ENCODE data around the gene TACC3.
A peak's percentile ranks its signal among the peaks of the same experiment; 100 is the strongest.

TACC3 gene

DNA sequence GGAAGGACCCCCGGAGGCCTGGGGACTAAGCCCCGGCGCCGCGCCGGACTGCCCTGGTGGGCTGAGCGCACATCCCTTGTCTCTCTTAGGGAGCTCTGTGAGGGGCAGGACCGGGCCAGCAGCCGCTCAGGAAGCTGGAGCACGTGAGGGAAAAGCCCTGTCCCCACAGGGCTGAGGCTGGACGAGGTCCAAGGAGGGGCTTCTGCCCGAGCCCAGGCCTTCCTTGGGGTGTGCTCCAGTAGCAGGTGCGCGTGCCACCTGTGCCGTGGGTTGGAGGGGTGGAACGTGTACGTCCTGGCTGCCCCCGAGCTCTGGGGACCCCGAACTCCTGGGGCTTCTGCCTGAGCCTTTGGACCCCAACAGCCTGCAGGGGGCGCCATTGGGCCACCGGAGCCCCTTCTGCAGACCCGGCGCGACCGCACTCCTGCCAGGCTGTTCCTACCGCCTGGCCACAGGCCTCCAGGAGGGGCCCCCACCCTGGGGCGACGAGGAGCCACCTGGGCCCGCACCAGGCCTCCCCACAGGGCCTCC, 27.2 kb downstream of the TACC3 start:
- peak; percentile 80 for DNase-seq

DNA sequence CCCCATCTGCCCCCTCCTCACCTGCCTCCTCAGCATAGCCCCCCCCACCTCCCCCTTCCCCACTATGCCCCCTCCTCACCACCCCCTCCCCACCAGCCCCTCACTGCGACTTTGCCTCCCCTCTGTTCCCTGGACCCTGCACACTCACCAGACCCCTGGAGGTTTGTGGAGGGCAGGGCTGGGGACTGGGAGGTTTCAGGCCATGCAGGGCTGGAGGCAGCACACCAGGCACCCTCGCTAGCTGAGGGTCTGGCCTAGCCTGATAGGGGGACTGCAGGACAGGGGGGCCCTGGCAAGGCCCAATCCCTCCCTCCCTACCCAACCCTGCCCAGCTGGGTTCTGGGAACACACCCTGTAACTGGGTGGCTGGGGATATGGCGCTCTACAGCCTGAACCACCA, 28.0 kb downstream of the TACC3 start:
- DNase-seq, result no peak

DNA sequence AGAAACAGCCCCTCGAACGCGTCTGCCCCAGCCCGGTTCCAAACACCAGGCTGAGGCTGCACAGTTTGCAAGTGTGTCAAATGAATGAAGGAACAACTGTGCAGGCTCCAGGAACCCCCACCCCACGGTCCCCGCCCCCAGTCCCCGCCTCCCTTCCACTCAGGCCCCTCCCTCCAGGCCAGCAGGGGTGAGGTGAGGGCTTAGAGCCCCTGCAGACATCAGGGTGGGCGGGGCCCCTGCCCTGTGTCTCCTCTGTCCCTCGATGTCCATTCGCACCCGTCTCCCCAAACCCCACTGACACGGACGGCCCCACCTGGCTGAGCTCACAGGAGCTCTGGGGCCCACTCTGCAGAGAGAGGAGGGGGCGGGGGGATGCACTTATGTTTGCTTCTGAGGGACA, 28.5 kb downstream of the TACC3 start:
- no peak for DNase-seq

DNA sequence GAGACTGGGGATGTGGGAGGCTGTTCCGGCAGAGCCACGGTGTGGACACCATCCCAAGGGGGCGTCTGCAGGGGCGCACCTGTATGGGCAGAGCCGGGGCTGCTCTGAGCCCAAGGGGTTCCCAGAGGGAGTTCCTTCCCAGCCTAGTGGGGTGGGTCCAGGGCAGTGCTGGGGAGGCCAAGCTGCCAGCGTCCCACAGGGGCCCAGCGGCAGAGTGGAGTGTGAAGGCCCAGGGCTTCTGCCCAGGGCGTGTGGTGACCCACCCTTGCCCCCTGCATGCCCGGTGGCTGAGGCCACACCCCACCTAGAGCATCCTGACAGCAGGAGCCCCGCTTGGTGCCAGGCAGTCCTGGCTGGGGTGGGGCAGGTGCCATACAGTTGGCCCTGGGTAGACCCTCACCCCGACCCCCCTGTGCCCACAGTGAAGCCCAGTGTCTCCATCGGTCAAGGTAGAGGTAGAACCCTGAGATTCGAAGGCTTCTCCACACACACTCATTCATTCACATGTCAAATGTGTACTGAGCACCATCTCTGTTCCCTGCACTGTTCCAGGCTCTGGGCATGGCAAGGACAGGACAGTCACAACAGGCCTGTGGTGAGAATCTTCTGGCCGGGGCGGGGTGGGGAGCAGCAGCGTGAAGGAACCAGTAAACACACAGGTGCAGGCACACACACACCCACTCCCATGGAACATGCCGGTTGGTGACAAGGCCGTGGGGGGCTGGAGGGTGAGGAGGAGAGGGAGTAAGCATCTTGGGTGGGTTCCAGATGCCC, 29.2 kb downstream of the TACC3 start:
- no peak for DNase-seq

DNA sequence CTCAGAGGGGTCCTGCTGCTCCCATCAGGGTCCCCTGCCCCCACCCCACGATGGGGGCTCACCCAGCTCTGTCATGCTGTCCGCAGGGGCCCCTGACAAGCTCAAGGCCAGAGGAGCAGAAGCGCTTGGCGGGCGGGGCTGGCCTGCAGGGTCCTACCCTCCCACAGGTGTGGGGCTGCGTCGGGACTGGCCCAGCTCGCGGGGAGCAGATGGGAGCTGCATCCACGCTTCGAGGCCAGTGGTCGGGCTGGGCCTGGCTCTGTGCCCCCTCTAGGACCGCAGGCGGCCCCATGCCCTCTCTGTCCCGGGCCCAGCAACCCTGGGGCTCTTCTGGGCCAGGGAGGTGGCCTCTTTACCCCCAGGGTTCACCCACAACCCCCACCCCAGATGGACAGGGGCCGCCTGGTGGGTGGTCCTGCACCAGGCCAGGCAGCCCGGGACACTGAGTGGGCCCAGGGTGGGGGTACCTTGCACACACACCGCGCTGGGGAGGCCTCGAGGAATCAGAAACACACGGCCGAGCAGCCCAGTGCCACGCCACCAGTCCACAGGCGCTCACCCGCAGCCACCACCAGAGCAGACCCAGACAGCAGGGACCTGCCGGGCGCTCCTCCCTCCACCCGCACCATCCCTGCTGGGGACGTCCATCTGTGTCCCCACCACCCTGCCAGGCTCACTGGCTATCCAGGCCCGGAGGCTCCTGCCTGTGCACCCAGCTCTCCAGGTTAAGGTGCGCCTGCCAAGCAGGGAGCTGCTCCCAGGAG, 30.0 kb downstream of the TACC3 start:
- DNase-seq, result no peak

DNA sequence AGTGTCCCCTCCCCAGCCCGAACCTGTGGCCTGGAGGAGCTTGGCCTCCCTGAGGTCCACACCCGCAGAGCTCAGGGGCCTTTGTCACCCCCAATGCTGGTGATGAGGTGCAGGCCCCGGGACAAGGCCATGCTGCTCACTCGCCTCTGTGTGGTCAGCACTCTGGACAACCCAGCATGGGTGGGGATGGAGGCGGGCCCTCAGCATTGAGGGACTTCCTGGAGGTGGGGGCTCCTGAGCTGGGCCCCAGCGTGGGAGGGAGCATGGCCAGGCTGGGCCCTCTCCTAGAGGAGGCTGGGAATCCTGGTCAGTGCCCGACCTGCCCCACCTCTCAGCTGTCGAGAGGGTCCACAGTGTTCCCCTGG, 30.6 kb downstream of the TACC3 start:
- no peak for DNase-seq

DNA sequence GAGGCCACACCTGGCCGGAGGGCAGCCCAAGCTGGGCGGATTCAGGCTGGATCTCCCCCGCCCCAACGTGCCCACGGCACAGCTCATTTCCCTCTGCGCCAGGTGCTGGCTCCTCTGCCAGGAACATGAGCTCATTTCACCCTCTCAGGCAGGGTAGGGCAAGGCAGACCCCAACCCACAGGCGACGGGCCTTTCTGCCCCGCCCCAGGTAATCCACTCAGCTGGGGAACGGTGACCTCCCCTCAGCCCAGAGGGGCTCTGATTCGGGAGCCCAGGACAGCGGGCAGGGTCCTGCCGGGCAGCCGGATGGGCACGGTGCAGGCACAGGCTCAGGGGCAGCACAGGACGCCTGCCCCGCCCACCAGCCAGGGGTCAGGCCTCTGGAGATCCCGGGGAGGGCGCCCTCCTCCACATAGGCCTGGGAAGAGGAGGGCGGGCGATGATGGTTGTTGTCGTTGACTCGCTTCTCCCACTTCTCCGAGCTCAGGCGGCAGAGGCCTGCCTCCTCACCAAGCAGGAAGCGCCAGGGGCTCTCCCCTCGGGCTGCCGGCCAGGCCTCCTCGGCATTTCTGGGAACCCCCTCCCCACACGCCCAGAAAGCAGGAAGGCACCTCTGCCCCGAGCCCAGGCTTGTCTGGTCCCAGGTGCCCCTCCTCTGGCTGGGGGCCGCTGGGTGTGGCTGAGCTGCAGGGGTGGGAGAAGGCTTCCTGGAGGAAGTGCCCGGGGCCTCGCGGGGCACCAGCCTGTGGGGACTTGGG, 31.1 kb downstream of the TACC3 start:
- DNase-seq, result no peak

DNA sequence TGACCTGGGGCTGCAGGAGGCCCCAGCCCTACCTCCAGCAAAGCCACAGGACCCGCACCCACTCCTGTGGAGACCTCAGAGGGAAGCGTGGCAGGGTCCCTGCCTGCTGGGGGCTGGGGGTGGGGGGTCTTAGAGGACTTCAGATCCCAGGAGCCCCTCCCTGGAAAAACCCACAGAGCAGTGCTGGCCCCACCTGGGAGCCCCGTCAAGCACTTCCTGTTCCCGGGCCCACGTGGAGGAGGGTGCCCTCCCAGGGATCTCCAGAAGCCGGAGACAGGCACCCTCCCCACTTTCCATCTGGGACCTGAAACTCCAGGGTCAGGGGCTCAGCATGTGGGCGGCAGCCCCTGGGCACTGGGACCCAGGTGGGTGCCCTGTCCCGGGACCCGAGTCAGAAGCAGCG, 32.0 kb downstream of the TACC3 start:
- no peak for DNase-seq

DNA sequence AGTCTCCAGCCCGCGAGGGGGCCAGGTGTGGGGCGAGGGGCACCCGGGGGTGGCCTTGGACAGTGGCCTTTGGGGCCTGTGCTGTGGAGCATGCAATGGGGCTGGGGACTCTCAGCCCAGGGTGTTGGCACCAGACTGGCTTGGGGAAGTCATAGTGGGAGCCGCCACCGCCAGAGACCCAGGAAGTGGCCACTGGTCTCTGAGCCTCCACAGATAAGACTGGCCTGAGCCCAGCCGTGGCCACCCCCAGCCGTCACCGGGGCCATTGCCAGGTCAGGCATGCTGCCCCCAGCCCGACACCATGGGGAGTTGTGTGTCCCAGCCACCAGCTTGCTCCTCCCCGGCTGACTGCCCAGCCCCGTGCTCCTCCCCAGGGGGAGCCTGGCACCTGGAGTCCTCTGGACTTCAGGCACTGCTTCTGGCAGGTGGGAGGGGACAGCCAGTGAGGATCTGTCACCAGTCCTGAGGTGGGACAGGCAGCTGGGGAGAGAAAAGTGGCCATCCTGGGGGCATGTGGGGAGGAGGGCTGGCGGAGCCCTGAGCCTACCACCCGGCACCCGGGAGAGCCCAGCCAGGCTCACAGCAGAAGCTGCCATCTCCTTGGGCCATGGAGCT, 32.5 kb downstream of the TACC3 start:
- no peak for DNase-seq

DNA sequence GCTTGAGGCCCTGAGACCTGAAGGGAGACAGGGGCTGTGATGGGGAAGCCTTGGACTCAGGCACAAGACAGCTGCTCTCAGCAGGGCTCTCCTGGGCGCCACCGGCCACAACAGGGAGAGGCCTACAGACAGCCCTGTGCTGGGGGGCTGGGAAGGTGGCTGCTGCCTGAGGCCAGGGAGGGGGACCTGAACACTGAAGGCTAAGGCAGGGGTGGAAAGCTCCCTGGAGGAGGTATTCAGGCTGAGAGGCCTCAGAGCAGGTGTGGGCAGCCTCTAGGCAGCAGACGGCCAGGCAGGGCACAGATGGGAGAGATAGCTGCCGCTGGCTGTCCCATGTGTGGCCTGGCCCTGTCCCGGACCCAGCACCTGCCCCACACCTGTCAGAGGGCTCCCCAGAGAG, 33.0 kb downstream of the TACC3 start:
- no peak for DNase-seq

DNA sequence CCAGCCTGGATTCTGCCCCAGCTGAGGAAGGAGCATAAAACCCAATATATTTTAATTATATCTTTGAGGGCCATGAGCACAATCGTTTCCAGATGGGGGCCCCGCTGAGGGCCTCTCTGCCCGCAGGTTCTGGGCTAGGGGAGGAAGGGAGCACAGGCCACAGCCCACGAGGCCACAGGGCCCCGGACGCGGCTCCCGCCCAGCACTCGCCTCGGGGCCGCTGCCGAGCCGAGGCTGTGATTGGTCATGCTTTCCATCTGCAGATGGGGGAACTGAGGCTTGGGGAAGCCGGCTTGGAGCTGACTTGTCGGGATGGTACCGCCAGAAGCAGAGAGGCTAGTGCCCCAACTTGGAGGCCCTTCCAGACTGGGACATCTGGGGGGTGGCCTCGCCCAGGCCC, 34.0 kb downstream of the TACC3 start:
- DNase-seq, result no peak

DNA sequence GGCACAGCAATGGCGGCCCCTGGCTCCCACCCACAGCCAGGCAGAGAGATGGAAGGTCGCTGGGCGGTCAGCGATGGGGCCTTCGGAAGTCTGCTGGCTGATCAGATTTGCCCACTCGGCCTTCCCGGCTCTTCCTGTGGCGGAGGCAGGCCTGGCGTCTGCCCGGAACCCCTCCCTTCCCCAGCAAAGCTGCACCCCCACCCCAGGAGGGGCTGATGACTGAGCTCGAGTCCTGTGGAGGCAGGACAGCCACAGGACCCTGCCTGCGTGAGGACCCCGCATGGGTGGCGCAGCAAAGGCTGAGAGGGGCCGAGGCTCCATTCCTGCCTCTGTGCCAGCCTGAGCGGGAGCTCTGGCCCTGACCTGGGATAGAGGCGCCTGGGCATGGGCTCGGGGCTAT, 34.8 kb downstream of the TACC3 start:
- DNase-seq, result no peak

DNA sequence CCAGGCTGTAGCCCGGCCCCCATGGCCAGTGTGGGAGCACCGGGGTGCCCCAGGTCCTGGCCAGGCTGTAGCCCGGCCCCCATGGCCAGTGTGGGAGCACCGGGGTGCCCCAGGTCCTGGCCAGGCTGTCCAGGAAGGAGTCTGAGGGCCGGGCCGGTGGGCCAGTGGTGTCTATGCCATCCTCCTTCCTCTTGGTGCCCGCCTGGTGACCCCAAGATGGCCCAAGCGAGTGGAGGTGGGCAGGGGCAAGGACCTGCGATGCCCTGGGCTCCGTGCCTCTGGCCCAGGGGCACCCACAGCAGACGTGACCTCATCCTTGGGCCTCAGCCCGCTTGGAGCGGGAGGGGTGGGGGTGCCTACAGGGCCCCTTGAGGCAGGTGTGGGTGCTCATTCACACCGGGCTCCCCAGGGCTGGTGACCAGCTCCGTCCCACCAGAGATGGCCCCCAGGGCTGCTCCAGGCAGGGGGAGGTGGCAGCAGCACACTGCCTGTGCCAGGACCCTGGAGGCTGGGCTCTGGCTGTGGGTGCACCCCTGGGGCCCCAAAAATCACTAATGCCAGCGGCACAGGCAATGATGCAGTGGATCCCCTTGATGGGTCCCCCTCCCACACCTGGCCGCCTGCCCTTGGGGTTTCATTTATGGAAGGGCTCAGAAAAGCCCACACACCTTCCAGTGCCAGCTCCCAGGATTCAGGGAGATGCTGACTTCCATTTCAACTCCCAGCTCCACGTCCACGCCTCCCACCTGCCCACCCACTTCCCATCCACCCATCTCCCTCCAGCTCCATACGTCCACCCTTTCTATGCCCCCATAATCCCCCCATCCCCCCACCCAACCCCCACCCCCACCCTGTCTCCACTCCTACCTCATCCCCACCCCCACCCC, 35.8 kb downstream of the TACC3 start:
- no peak for DNase-seq

DNA sequence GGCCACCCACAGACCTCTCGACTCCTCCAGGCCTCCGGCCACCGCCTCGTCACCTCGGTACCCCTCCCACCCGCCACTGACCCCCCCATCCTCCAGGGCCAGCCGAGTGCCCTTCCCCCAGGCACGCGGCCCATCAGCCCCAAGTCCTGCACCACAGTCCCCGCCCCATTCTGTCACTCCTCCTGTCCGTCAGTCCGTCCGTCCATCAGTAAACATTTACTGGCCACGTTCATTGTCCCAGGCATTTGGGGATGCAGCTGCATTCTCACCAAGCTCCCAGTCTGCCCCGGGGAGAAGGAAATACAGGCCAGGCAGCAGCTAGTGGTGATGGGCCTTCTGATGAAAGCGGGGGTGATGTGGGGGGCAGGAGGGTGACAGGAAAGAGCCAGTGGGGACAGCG, 36.5 kb downstream of the TACC3 start:
- DNase-seq, result no peak

DNA sequence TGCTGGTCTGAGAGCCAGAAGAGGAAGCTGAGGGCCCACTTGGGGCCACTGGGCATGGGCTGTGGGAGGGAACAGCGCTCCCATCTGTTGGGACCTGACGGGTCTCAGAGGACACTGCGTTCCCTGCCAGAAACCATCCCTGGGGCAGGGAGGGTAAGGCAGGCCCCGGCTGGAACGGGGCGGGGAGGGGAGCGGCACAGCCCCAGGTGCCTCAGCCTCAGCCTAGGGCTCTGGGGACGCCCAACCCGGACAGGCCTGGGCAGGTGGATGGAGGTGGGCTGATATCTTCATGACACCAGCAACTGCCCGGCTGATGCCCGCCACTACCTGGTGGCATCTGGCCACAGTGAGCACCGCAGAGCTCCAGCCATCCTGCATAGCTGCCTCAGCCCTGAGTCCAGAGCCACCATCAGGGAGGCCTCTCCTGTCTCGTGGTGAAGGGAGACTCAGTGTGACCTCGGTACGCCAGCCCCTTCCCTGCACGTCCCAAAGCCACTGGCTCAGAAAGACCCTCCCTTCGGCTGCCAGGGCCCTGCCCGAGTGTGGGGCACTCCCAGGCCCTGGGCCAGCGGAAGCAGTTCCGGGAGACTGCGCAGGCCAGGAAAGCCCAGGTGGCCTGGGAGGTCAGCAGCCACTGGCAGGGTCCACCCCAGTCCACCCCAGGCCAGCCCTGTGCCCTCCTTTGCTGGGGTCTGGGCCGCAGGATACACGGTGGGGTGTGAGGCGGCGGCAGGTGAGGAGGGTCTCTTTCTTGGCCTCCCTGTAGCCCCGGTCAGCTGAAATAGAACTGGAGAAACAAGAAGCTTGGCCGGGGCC, 37.2 kb downstream of the TACC3 start:
- DNase-seq, result no peak

DNA sequence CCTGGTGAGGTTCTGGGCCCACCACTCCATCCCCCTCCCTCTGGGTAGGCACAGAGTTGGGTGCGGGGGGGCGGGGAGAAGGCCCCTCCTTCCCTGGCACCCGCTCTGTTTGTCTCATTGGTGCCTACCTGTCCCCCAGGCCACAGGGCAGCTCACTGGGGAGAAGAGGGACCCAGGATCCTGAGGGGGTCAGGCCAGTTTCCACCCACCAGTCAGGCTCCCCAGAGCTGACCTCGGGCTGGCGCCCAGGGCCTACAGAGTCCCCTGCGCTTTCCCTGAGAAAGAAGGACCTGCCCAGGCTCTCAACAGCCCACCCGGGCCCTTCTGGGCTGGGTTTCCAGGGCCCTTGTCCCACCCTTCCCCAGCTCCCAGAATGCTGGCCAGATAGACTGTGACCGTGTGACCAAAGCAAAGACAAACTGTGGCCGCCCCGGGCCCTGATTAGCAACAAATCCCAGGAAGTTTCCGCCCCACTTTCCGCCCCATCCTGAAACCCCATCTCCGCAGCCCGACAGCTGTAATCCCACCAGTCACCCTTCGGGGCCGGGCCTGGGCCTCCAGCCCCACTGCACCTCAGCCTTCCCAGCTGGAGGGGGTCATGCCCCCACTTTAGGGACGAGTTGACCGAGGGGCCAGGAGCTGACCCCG, 38.0 kb downstream of the TACC3 start:
- no peak for DNase-seq

DNA sequence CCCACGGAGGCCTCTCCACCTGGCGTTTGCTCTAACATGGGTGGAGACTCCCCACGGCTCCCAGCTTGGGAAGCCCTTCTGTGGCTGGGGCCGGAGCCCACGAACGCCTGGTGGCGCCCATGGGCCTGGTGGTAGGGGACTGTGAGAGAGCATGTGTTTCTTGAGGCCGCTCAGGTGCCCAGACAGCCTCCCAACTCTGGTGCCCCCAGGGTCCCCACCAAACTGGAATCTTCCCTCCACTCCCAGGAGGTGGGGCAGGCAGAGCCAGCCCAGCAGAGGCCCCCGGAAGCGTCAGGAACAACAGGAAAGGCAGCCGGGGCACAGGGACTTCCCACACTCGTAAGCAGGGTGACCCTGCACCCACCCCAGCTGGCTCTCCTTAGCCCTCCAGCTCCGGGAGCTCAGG, 38.5 kb downstream of the TACC3 start:
- DNase-seq, result no peak

DNA sequence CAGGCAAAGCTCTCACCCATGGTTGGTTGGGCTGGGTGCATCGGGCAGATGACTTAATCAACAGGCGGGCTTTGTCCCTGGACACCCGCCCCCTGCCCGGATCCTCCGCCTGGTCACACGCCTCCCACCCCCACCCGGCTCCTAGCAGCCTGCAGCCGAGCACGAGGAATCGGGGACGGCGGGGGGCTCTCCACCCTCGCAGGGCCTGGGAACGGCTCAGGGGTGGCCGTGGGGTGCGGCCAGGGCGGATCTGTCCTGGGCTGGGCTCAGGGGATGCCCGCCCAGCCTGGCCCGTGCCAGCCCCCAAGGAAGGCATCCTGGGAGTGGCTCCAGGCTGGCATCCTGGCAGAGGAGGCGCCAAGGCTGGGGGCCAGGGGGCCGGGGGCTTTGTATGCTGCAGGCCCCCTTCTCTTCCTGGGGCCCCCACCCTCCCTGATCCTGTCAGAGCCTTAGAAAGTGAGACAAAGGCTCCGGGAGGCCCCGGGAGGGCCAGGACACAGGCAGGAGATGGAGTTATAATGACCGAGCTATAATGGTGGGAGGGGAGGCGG, 39.3 kb downstream of the TACC3 start:
- DNase-seq, result no peak

DNA sequence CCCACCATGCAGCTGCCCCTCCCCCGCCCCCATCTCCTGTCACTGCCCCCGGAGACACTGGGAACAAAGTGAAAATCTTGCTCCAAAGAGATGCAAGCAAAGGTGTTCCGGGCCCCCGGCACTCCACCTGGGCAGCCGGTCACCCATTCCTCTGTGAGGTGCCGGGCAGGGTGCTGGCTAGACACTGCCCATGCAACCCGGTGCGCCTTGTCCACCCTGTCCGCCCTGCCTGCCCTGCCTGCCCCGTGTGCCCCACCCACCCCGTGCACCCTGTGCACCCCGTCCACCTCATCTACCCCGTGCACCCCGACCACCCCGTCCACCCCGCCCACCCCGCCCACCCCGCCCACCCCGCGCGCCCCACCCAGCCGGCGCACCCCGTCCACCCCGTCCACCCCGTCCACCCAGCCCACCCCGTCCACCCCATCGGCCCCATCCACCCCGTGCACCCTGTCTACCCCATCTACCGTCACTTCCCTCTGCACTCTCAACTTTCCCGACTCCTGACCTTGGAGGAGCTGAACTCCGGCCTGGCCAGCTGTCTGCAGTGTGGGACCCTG, 39.9 kb downstream of the TACC3 start:
- no peak for DNase-seq

Data from T-helper 9 cell (primary cell).